GM19351 (cell line): ENCODE data around the gene SCAMP1.
"Not testable (repeated sequence)": the region's sequence is repeated elsewhere in the genome, so short reads cannot be mapped to it uniquely, and the experiment has no call there.

Source experiments
- ATAC-seq: cut with Tn5 transposase; IDR thresholded peaks from one replicate; pipeline ENCODE4 v1.9.1; 2021; ENCODE audit warnings: mild to moderate bottlenecking, moderate library complexity; ENCODE audit not compliant: unreplicated experiment

SCAMP1 gene

DNA sequence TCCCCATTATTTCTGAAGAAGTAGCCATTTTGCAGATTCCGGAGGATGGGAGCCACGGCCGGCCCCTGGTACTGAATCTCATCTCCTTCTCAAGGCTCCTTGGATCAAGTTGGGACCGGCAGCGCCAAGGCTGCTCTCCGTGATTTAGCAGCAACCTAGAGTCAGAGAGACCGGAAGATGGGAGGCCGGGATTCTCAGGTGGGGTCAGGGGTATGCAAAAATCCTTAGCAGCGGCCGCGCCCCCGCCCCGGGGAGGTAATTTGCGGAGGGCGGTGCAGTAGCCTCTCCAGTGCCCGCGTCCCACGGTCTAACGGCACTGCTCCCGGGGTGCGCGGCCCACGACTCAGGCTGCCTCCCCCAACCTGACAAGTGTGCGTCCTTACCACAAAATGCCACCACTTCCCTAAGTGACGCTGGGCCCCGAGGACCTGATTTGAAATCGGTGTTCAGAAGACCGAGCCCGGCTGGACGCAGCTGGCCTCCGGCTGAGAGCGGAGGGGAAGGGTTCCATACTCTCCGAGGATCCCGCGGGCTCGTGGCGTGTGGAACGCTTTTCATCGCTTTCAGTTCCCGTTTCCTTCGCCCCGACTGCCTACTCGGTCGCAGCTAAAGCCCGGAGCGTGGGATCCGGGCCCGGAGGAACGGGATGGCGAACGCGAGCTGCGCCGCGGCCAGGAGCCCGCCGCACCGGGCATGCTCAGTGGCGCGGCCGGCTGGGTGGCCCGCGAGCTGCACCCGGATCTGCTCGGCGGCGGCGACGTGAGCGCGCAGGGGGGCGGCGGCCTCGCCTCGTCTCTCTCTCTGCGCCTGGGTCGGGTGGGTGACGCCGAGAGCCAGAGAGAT, at the start of gene SCAMP1:
Gene SCAMP1 (plus strand): TSS at position 787 of the 843 bp plus-strand sequence. CDS start 55 bp downstream, at position 842.
- ATAC-seq = peak; percentile 75

DNA sequence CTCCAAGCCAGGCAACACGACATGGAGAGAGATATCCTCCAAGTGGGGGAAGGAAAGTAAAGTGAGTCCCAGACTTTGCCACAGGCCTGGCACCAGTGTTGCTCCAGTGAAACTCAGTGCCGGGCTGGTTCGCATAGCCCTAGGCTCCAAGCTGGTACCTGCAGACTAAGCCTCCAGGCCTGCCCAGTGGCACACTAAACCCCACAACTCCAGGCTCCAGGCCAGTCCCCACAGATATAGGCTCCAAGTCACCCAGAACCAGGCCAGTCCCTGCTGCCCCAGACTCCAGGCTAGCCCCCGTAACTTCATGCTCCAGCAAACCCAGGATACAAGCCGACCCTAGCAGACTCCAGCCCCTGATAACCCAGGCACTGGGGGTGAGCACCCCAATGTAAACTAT, 42.9 kb upstream of the SCAMP1 start:
- ATAC-seq = no peak

DNA sequence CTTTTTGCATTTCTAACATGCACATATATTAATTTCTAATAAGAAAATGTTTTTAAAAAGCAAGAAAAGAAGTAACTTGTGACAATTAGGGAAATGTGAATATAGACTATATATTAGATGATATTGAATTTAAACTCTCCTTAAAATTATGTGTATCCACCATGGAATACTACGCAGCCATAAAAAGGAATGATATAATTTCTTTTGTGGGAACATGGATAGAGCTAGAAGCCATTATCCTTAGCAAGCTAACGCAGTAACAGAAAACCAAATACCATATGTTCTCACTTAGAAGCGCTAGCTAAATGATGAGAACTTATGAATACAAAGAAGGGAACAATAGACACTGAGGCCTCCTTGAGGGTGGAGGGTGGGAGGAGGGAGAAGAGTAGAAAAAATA, 42.1 kb upstream of the SCAMP1 start:
- ATAC-seq = no peak

DNA sequence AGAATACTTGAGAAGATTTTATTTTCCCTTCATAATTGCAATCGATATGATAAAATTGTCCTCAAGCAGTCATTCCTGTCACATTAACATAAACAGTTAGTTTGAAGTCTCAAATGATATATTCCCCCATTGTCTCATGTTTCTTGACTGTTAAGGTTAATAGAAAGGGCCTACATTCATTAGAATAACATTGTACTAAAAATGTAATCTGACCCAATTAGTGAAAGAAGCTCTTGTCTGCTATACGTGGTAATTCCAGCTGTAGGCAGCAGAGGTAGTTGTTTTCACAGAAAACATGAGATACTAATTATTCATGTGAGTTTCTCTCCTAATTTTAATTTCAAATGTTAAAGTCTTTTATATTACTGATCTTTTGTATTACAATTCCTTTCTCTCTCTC, 40.0 kb upstream of the SCAMP1 start:
- no peak for ATAC-seq

DNA sequence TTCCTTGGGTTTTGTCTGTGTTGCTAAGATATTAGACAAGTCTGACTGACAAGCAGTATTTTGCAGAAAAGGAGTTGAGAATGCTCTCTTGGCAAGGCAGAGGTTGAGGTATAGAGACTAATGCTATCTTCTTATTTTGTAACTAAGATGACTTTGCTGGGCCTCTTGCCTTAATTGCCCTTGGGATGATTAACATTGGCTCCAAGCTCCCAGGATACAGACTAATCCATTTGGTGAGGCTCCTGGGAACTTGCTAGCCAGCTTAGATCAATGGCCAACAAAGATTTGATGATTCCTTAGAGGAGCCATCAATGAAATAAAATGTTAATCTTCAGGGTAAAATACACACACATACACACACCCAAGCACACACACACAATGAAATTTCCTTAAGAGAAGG, 37.2 kb upstream of the SCAMP1 start:
- ATAC-seq = no peak

DNA sequence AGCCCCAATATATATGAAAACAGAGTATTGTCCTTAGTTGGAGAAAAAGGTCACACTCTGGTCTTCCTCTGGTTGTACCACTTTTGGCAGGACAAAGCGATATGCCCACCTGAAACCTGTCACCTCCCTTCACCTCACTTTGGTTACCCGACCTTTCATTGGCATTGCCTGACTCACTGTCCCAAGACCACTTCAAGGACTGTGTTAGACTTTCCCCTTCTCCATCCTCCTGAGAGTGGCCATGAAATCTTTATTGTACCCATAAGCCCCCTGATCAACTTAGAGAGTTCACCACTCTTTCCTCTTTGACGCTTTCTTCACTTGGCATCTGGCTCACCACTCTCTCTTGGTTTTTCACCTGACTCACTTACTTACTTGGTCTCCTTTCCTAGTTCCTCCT, 33.5 kb upstream of the SCAMP1 start:
- no peak for ATAC-seq

DNA sequence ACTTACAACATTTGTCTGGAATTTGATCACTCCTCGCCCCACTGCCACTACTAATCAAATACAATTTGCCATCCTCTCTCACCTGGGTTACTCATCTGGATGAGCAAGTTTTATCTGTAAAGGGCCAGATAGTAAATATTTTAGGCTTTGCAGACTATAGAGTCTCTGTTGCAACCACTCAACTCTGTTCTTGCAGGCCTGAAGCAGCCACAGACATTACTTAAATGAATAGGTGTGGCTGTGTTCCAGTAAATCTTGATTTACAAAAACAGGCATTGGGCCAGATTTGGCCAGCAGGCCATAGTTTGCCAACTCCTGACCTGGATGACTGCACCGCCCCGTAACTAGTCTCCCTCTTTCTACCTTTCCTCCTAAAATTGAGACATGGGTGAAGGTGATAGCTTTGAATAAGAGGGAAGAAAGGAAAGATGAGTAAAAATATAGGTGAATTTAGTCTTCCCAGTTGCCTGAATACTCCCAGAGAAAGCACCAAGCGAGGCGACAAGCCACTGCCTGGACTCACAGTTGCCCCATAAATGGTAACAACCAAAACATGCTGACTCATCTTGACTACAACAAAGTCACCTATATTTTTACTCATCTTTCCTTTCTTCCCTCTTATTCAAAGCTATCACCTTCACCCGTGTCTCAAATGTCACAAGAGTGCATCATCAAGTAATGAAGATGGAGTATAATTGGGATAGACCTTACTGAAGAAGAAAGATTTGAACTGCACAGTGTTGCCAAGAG, 32.5 kb upstream of the SCAMP1 start:
- ATAC-seq = no peak

- ATAC-seq = no peak
Observed at GRCh38 chr5:78328585-78329173, 31.7 kb upstream of the SCAMP1 start.

GRCh38 chr5:78331523-78332080, 28.8 kb upstream of the SCAMP1 start:
- no peak for ATAC-seq

- ATAC-seq = no peak
Observed at GRCh38 chr5:78334811-78335210, 25.6 kb upstream of the SCAMP1 start.

DNA sequence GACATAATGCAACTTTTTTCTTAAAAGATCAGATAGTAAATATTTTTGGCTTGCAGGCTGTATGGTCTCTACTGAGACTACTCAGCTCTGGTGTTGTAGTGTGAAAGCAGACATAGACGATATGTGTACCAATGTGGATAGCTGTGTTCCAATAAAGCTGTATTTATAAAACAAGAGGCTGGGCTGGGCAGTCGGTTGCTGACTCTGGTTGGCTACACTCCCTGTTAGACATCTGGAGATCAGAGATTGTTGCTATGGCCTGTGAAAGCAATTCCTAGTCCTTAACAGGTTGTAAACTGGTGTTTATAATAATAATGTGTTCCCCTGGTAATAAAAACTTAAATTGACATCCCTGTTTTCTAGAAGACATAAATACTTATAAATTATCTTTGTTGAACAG, 24.4 kb upstream of the SCAMP1 start:
- ATAC-seq = no peak

- no peak for ATAC-seq
Observed at GRCh38 chr5:78336698-78337097, 23.7 kb upstream of the SCAMP1 start.

DNA sequence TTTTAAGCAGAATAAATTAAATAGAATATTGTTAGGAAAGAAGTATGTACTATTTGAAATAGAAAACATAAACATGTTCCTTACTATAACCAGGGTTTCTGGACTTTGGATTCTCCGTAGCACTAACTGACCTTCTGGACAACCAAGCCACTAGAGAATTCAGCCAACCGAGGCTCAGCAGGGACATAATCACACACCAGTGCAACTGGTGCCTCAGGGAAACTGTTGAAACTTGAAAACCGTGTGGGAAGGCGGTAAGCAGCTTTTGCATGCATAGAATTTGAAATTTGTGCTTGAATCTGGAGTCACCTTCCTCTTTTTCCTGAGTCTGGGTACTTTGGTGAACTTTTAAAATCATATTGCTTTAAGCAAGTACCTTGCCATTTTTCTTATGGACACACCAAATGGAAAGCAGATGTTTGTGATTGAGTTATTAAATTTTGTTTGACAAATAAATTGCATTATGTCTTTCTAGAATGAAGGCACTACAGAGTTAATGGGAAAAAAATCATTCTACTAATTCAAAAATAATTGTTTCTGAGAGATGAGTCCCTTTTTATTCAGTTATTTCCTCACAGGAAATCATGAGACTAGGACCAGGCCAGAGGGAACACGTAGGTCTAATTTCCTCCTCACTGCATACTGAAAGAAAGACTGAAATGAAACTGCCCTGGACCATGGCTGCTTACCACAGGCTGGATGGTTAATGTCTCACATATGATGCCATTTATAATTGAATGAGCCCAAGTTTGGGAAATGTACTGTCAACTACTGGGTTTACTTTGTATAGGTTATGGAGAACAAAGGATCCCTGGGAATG, 20.6 kb upstream of the SCAMP1 start:
- no peak for ATAC-seq

GRCh38 chr5:78341440-78341839, 19.0 kb upstream of the SCAMP1 start:
- ATAC-seq = no peak

DNA sequence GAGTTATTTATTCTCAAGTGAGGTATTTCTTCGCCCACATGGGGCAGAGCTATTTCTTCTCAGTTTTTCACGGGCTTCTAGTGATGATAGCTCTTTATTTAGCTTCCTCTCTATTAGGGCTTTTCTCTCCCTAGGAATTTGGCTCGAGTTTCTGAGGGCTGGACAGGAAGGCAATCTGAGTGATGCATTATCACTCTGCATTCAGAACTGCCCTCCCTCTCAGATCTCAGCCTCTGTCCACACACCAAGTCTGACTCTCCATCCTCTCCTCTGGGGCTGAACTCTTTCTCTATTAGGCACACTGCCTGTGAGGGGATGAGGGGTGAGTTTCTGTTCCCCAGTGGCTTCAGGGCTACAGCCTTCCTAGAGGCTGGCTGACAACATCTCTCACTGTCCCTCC, 14.9 kb upstream of the SCAMP1 start:
- ATAC-seq = no peak

DNA sequence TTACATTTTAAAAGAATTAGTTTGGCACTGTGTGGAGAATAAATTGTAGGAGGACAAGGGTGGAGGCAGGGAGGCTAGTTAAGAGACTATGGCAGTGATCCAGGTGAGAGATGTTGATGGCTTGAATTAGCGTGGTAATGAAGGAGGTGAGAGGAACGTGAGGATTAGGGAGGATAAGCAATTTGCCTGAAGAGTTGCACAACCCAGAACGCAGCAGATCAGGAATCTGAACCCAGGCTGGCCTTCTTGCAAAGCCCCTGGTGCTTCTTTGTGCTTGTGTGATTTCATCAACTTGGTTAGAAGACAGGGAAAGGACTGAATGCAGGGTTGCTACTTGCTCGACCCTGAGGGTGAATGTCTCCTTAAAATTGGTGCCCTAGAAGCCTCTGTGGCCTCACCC, 6.9 kb upstream of the SCAMP1 start:
- no peak for ATAC-seq

GRCh38 chr5:78354066-78354670, 6.2 kb upstream of the SCAMP1 start:
- ATAC-seq = no peak

DNA sequence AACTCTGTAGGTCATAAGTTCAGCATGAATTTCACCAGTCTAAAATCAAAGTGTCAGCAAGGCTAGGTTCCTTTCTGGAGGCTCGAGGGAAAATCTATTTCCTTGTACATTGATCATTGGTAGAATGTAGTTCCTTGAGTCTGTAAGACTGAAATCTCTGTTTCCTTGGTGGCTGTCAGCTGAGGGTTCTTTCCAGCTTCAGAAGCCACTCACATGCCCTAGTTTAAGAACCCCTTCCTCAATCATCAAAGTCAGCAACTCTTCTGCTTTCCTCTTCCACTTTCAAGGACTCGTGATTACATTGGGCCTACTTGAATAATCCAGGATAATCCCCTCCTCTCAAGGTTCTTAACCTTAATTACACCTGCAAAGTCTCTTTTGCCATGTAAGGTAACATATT, 4.9 kb upstream of the SCAMP1 start:
- ATAC-seq = no peak

GRCh38 chr5:78359455-78359830, 974 bp upstream of the SCAMP1 start:
- not testable (repeated sequence) for ATAC-seq

GRCh38 chr5:78360674-78360923, 182 bp downstream of the SCAMP1 start:
- no peak for ATAC-seq
